GM12878 (cell line): ENCODE results near the gene ENTREP3. TPM values are rescaled to one million over a fixed set of nuclear protein-coding genes. Genes with fewer than 3 reads are reported as not detected.

Experiments
- BCL11A ChIP-seq: IDR thresholded peaks from 2 replicates; pipeline ENCODE4 v1.6.1; 2011; ENCODE audit warnings: low read depth, low read length
- CBX3 ChIP-seq: fragments of 200-600 bp; sonication (generic); IDR thresholded peaks from 2 replicates; pipeline ENCODE4 v1.6.1; 2016; ENCODE audit warnings: low read depth, borderline replicate concordance
- CEBPZ ChIP-seq: fragments of 150-350 bp; IDR thresholded peaks from 2 replicates; pipeline ENCODE4 v1.6.1; 2016; ENCODE audit warnings: low read depth, low read length
- E4F1 ChIP-seq: fragments of 450-650 bp; IDR thresholded peaks from 2 replicates; pipeline ENCODE4 v1.6.1; 2018; ENCODE audit warnings: borderline replicate concordance, mild to moderate bottlenecking; ENCODE audit not compliant: partially characterized antibody
- EGR1 ChIP-seq, 2 experiments: IDR thresholded peaks; 1 replicate in 1 of 2; 2 replicates in 1 of 2; pipeline ENCODE4 v1.6.1; 2011 to 2012; ENCODE audit warnings: low read depth in 2 of 2, low read length in 2 of 2, borderline replicate concordance in 1 of 2, mild to moderate bottlenecking in 1 of 2, moderate library complexity in 1 of 2
- IKZF1 ChIP-seq: fragments of 450-650 bp; conservative IDR thresholded peaks from 2 replicates; pipeline ENCODE4 v1.6.1; 2017; ENCODE audit warnings: antibody characterized with exemption, mild to moderate bottlenecking
- IRF3 ChIP-seq: fragments of 450-650 bp; IDR thresholded peaks from 2 replicates; pipeline ENCODE4 v1.6.1; 2014; ENCODE audit warnings: mild to moderate bottlenecking
- IRF4 ChIP-seq: IDR thresholded peaks from 2 replicates; pipeline ENCODE4 v1.6.1; 2011; ENCODE audit warnings: low read depth, low read length
- KAT2A ChIP-seq: conservative IDR thresholded peaks from 2 replicates; pipeline ENCODE4 v1.6.1; 2011; ENCODE audit warnings: low read depth, low read length; ENCODE audit not compliant: control insufficient read depth
- NKRF ChIP-seq: fragments of 450-650 bp; conservative IDR thresholded peaks from 2 replicates; pipeline ENCODE4 v1.6.1; 2017; ENCODE audit warnings: mild to moderate bottlenecking, moderate library complexity
- PKNOX1 ChIP-seq: fragments of 450-650 bp; IDR thresholded peaks from 2 replicates; pipeline ENCODE4 v1.6.1; 2016; ENCODE audit warnings: mild to moderate bottlenecking
- SMAD1 ChIP-seq: fragments of 450-650 bp; IDR thresholded peaks from 2 replicates; pipeline ENCODE4 v1.6.1; 2018; ENCODE audit warnings: mild to moderate bottlenecking, low read depth; ENCODE audit not compliant: partially characterized antibody
- SMAD5 ChIP-seq: IDR thresholded peaks from 2 replicates; pipeline ENCODE4 v1.6.1; 2016; ENCODE audit warnings: antibody characterized with exemption, low read depth
- WRNIP1 ChIP-seq: IDR thresholded peaks from 2 replicates; pipeline ENCODE4 v1.6.1; 2011; ENCODE audit warnings: low read depth, low read length, improper control_type of control experiment, borderline replicate concordance
- YY1 ChIP-seq: IDR thresholded peaks from 2 replicates; pipeline ENCODE4 v1.6.1; 2011; ENCODE audit warnings: low read depth, mild to moderate bottlenecking, low read length
- ZNF384 ChIP-seq: IDR thresholded peaks from 2 replicates; pipeline ENCODE4 v1.6.1; 2012; ENCODE audit warnings: low read depth, mild to moderate bottlenecking, low read length, improper control_type of control experiment, borderline replicate concordance
- ZNF622 ChIP-seq: fragments of 450-650 bp; IDR thresholded peaks from 2 replicates; pipeline ENCODE4 v1.6.1; 2017; ENCODE audit warnings: mild to moderate bottlenecking, inconsistent platforms
- ZZZ3 ChIP-seq: IDR thresholded peaks from 2 replicates; pipeline ENCODE4 v1.6.1; 2011; ENCODE audit warnings: low read depth; ENCODE audit not compliant: control insufficient read depth, insufficient read length
- polyA plus RNA-seq, 11 experiments: library from polyadenylated mRNA; depleted of rRNA in 4 of 11; unstranded in 6 of 11; stranded (reverse) in 5 of 11; fragments of >200 nt; fragmentation: Nextera tagmentation in 4 of 11; fragmentation: Illumina TruSeq in 1 of 11; extraction: Ambion mirVana in 4 of 11; extraction: Trizol in 1 of 11; gene quantifications; 1 replicate in 1 of 11; 2 replicates in 10 of 11; pipeline versions ENCODE4 v1.2.1 to v1.2.3, GENCODE V29; 2011 to 2016; ENCODE audit warnings: inconsistent platforms in 2 of 11, missing spikeins in 2 of 11, low read depth in 1 of 11
- total RNA-seq, 4 experiments: library from RNA; depleted of rRNA in 3 of 4; stranded (reverse); fragments of >200 nt in 3 of 4; fragmentation: Illumina TruSeq in 1 of 4; extraction: Trizol in 1 of 4; gene quantifications; 2 replicates each; pipeline versions ENCODE4 v1.2.1 to v1.2.3, GENCODE V29; 2013 to 2021

ENTREP3 gene
- total and polyA plus RNA-seq, 10 of the 15 experiments (the other 5 are each of a cell fraction or from before 2014, with no cell fraction given): 1.7 to 31.8 (median 3.9) TPM

GRCh38 chr1:155241069-155241679 lies 14.1 kb downstream of the ENTREP3 start (continued):
- TF ChIP-seq CEBPZ: no peak
- peak; percentile 35 for TF ChIP-seq E4F1
- TF ChIP-seq IKZF1: peak; percentile 83
- 0 out of 2 replicates have a peak, but pooled peaks have one; percentile 8 for TF ChIP-seq IRF4
- TF ChIP-seq PKNOX1: no peak
- peak; percentile 96 for TF ChIP-seq NKRF
- no peak for TF ChIP-seq KAT2A
- TF ChIP-seq BCL11A: no peak
- TF ChIP-seq ZNF384: peak; percentile 52; the same call in 1 of the 2 replicates
- no peak for TF ChIP-seq WRNIP1
- no peak for TF ChIP-seq SMAD1
- no peak for TF ChIP-seq IRF3
- TF ChIP-seq CBX3: no peak
- no peak for TF ChIP-seq ZZZ3
- peak; percentile 99 for TF ChIP-seq YY1
- TF ChIP-seq ZNF622: no peak
- no peak for TF ChIP-seq SMAD5
- TF ChIP-seq EGR1 (IDR thresholded peaks at IDR 0.05; ENCODE audit: borderline replicate concordance in 1 of 2, low read depth in 2 of 2, low read length in 2 of 2): no peak
